Thymus (tissue), 11 donors: ENCODE results near the gene SLC30A9. TPM values are rescaled to one million over a fixed set of nuclear protein-coding genes. Genes with fewer than 3 reads are reported as not detected.

Experiments used
- DNase-seq, 9 donors: peaks; one replicate each; pipeline ENCODE4 v3.0.0-alpha.2; 2013; ENCODE audit warnings: low spot score in 9 of 9, low read depth in 6 of 9, missing footprints in 1 of 9
- H3K27ac ChIP-seq, 2 donors: one replicate each; pipeline ENCODE4 v1.5.1; 2013; ENCODE audit warnings: control low read depth in 1 of 2, low read depth in 1 of 2, low read length in 1 of 2, mild to moderate bottlenecking in 1 of 2, moderate library complexity in 1 of 2
- H3K27me3 ChIP-seq, 2 donors: one replicate each; pipeline ENCODE4 v1.5.1; 2013; ENCODE audit warnings: low read length in 1 of 2; ENCODE audit not compliant: control insufficient read depth in 2 of 2, insufficient read depth in 1 of 2
- H3K36me3 ChIP-seq, 2 donors: one replicate each; pipeline ENCODE4 v1.5.1; 2013; ENCODE audit warnings: low read length in 1 of 2, mild to moderate bottlenecking in 1 of 2, moderate library complexity in 1 of 2; ENCODE audit not compliant: control insufficient read depth in 2 of 2, insufficient read depth in 2 of 2
- H3K4me1 ChIP-seq, 2 donors: one replicate each; pipeline ENCODE4 v1.5.1; 2013; ENCODE audit warnings: low read length in 2 of 2; ENCODE audit not compliant: control insufficient read depth in 2 of 2, insufficient read depth in 2 of 2
- H3K4me3 ChIP-seq, 2 donors: one replicate each; pipeline ENCODE4 v1.5.1; 2013; ENCODE audit warnings: low read length in 2 of 2, control low read depth in 1 of 2, mild to moderate bottlenecking in 1 of 2
- H3K9me3 ChIP-seq, 2 donors: one replicate each; pipeline ENCODE4 v1.5.1; 2013; ENCODE audit warnings: low read length in 1 of 2, mild to moderate bottlenecking in 1 of 2; ENCODE audit not compliant: control insufficient read depth in 2 of 2, insufficient read depth in 1 of 2
- WGBS: extraction: QIAGEN DNeasy Blood & Tissue Kit; methylation state at CpG from one replicate; pipeline ENCODE4 v1.1.7; 2013; 5-methylcytosine and 5-hydroxymethylcytosine counted together
- polyA plus RNA-seq: library from polyadenylated mRNA; stranded (reverse); fragments of 200-250 nt; gene quantifications from one replicate; pipeline ENCODE4 v1.2.3, GENCODE V29; 2013
- total RNA-seq: library from RNA; stranded (reverse); fragments of 120-200 nt; gene quantifications from one replicate; pipeline ENCODE4 v1.2.4, GENCODE V29; 2013
- donor health status: healthy.

SLC30A9 gene
- total and polyA plus RNA-seq, 2 donors, result 17.1 to 47.6 TPM

GRCh38 chr4:41991916-41992767, 1.8 kb downstream of the SLC30A9 start:
- H3K4me3 ChIP-seq, result no peak overlapping the region
- DNase-seq, result no peak

GRCh38 chr4:41992967-41993857, 2.9 kb downstream of the SLC30A9 start:
- H3K36me3 ChIP-seq, result no peaks in the 10 kb centered on the region
- no peak for DNase-seq
- 92% methylated on average over 4 of the region's 4 CpGs for WGBS
- H3K27me3 ChIP-seq, result peaks cover 0 to 2% of the 10 kb centered on the region in 2 donors
- H3K27ac ChIP-seq, result no peak overlapping the region
- H3K4me3 ChIP-seq, result no peak overlapping the region
- peaks cover 9 to 12% of the 10 kb centered on the region in 2 donors for H3K4me1 ChIP-seq
- H3K9me3 ChIP-seq, result no peaks in the 10 kb centered on the region

More at GRCh38 chr4:41991916-41992767, 1.8 kb downstream of the SLC30A9 start:
- 97% methylated on average over 10 of the region's 10 CpGs for WGBS
- H3K9me3 ChIP-seq, result no peaks in the 10 kb centered on the region
- H3K4me1 ChIP-seq, result peaks cover 9 to 12% of the 10 kb centered on the region in 2 donors
- H3K27ac ChIP-seq, result no peak overlapping the region
- no peaks in the 10 kb centered on the region for H3K36me3 ChIP-seq
- H3K27me3 ChIP-seq, result peaks cover 0 to 2% of the 10 kb centered on the region in 2 donors

DNA sequence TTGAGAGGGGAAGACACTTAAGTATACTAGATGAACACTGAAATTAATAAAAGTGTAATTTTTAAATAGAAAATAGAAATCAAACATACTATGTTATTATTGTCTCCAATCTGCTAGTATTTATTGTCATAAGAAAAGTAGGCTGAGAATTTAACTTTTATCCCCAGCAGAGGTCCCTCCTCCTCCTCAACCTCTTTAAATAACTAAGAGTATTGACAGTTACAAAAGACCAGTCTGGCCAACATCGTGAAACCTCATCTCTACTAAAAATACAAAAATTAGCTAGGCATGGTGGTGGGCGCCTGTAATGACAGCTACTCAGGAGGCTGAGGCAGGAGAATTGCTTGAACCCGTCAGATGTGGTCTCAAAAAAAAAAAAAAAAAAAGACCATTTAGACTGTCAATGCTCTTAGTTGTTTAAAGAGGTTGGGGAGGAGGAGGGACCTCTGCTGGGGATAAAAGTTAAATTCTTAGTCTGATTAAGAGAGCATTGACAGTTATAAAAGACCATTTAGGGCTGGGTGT, 4.2 kb downstream of the SLC30A9 start:
- 99% methylated on average over 3 of the region's 3 CpGs for WGBS
- Histone ChIP-seq H3K4me3 (no peak overlapping the region), H3K27me3 (peaks cover 0 to 2% of the 10 kb centered on the region in 2 donors), H3K4me1 (peaks cover 9 to 12% of the 10 kb centered on the region in 2 donors), H3K36me3 (no peaks in the 10 kb centered on the region), H3K27ac (no peak overlapping the region), H3K9me3 (no peaks in the 10 kb centered on the region)
- DNase-seq, result no peak

DNA sequence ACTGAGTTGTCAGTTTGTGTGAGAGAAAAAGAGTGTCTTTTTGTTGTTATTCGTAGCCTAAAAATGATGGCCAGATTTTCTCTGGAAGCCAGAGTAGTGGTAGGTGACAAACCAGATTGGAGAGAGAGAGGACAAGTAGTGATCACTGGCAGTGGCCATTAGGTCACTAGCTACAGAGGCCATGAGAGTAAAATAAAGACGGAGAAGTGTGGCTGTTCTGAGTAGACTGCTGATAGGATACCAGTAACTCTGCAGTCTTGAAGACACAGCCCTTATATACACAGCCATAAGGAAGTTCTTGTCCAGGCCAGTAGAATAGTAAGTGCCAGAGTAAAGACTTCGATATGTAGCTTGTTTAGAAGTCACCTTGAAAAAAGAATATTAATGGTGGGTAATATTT, 7.7 kb downstream of the SLC30A9 start:
- no peak for DNase-seq
- Histone ChIP-seq H3K27ac (no peak overlapping the region), H3K27me3 (no peaks in the 10 kb centered on the region), H3K4me1 (no peaks in the 10 kb centered on the region), H3K4me3 (no peak overlapping the region), H3K36me3 (peaks cover 0 to 4% of the 10 kb centered on the region in 2 donors), H3K9me3 (no peaks in the 10 kb centered on the region)
- WGBS, result 99% methylated on average over 3 of the region's 3 CpGs

GRCh38 chr4:41999321-41999720, 9.0 kb downstream of the SLC30A9 start:
- DNase-seq, result no peak
- H3K9me3 ChIP-seq, result no peaks in the 10 kb centered on the region

DNA sequence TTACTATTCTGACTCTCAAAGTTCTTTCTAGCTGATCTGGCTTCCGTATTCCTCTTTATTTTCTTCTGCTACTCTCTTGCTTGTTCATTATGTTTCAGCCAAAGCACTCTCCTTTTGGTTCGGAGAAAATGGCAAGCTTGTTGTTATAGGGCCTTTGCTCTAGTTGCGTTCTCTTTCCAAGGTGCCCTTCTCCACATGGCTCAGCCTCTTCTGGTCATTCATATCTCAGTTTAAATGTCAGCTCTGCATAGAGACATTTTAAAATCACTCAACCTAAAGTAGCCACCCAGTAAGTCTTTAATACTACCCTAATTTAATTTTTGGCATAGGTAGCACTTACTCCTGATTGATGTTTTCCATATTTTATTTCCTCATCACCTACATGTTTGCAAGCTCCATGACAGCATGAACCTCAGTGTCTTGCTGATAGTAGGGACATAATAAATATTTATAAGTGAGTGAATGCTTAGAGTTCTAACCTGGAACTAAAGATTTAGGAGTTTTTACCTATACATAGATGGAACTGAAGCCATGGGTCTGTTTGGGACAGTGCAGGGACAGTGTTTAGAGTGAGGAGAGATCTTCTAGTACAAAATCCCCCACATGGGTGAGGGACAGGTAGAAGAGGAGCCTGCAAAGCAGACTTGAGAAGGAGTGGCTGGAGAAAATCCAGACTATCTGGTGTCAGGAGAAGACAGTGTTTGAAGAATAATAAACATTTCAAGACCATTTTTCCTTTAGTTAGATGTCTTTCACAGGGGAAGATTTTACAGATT, 17.9 kb downstream of the SLC30A9 start:
- 97% methylated on average over 3 of the region's 3 CpGs for WGBS
- no peak overlapping the region for H3K27ac ChIP-seq
- H3K36me3 ChIP-seq, result peaks cover 0 to 11% of the 10 kb centered on the region in 2 donors

More at GRCh38 chr4:41999321-41999720, 9.0 kb downstream of the SLC30A9 start:
- Histone ChIP-seq H3K27ac (no peak overlapping the region), H3K36me3 (peaks cover 0 to 4% of the 10 kb centered on the region in 2 donors), H3K4me3 (no peak overlapping the region), H3K4me1 (no peaks in the 10 kb centered on the region), H3K27me3 (no peaks in the 10 kb centered on the region)

DNA sequence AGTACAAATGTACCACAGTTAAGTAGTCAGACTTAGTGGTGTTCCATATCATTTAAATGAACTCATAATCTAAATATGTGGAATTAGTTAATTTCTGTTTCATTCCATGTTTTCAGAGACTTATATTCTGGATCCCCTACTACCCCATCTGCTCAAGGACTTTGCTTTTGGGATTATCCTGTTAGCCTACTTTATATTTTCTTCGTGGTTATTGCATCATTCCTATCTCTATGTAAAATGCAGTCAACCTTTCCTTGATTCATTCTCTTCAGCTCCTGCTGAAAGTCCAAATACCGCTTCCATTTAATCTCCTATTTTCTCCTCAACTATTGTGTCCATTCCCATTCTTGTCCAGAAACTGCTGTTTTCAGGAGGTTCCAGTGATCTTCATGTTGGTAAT, 25.1 kb downstream of the SLC30A9 start:
- Histone ChIP-seq H3K27ac (no peak overlapping the region), H3K9me3 (no peaks in the 10 kb centered on the region), H3K4me1 (no peaks in the 10 kb centered on the region), H3K36me3 (peaks cover 0 to 3% of the 10 kb centered on the region in 2 donors), H3K27me3 (no peaks in the 10 kb centered on the region), H3K4me3 (no peak overlapping the region)
- over 99% methylated on average over 2 of the region's 2 CpGs for WGBS
- no peak for DNase-seq

More for the DNA sequence above, 17.9 kb downstream of the SLC30A9 start:
- DNase-seq, result no peak
- Histone ChIP-seq H3K9me3 (no peaks in the 10 kb centered on the region), H3K4me3 (no peak overlapping the region), H3K4me1 (no peaks in the 10 kb centered on the region), H3K27me3 (no peaks in the 10 kb centered on the region)

DNA sequence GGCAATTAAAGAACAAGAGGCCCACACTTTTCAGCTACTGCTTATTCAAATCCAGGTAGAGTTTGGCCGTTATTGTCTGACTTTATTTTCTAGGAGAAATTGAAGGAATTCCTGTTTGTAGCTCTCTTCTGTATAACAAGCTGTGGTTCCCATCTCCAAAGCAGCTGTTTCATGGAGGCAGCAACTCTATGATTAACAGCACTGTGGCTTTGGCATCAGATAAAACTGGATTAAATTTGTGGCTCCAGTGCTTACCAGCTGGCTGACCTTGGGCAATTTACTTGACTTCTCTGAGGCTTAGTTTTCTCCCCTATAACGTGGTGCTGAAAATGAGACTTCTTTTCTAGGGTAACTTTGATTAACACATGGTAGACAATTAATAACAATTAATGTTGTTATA, 28.1 kb downstream of the SLC30A9 start:
- no peak for DNase-seq
- Histone ChIP-seq H3K36me3 (peaks cover 0 to 13% of the 10 kb centered on the region in 2 donors), H3K27me3 (no peaks in the 10 kb centered on the region), H3K4me3 (no peak overlapping the region), H3K27ac (no peak overlapping the region), H3K4me1 (no peaks in the 10 kb centered on the region), H3K9me3 (no peaks in the 10 kb centered on the region)
- WGBS, result 97% methylated on average over 2 of the region's 2 CpGs
